Measurements from ENCODE around the gene LENG8.

LENG8 gene

DNA sequence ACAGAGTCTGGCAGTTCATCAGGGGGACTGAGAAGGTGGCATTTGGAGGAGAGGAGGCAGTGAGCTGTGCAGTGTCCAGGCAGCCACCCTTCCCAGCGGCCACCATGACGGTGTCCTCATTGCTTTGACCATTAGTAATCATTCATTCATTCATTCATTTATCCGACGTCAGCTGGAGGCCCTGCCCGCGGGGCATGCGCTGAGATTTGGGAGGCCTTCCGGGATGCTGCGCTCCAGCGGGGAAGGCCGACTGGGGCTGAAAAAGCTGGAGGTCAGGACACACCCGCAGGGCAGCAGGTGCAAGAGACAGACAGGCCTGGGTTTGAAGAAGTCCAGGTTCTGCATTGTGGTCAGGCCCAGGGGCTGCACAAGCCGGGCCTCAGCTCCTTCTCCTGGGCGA lies 24.8 kb upstream of the LENG8 start:
- no peak for DNase-seq

- DNase-seq = no peak
Observed at GRCh38 chr19:54424660-54425381, 24.2 kb upstream of the LENG8 start.

DNA sequence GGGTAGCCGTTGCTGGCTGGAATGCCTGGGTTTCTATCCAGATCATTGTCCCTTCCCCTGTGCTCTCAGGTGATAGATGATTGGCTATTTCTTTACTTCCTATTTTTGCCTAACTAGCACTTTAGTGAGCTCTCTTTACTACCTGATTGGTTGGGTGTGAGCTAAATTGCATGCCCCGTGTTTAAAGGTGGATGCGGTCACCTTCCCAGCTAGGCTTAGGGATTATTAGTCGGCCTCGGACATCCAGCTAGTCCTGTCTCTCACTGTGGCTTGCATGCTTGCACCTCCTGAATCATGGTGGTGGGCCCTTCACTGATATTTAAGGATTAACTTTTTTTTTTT lies 23.6 kb upstream of the LENG8 start:
- DNase-seq = no peak

- no peak for DNase-seq
Observed at GRCh38 chr19:54426291-54426931, 22.6 kb upstream of the LENG8 start.

GRCh38 chr19:54427586-54427985 lies 21.4 kb upstream of the LENG8 start:
- DNase-seq = no peak

- DNase-seq = no peak
Observed at GRCh38 chr19:54428323-54429175, 20.4 kb upstream of the LENG8 start.

DNA sequence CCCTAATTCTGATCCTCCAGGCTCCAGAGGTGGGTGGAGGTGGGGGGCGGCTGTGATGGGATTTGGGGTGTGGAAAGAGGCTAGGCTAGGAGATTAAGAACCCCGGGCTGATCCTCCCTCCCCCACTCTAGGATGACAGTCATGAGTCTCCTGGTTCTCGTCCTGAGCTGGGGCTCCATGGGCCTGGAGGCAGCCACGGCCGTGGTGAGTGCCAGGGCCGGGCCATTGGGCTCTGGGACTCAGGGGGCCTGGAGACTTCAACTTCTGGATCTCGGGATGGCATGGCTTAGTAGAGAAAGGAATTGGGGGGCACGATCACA lies 19.9 kb upstream of the LENG8 start:
- DNase-seq = no peak

DNA sequence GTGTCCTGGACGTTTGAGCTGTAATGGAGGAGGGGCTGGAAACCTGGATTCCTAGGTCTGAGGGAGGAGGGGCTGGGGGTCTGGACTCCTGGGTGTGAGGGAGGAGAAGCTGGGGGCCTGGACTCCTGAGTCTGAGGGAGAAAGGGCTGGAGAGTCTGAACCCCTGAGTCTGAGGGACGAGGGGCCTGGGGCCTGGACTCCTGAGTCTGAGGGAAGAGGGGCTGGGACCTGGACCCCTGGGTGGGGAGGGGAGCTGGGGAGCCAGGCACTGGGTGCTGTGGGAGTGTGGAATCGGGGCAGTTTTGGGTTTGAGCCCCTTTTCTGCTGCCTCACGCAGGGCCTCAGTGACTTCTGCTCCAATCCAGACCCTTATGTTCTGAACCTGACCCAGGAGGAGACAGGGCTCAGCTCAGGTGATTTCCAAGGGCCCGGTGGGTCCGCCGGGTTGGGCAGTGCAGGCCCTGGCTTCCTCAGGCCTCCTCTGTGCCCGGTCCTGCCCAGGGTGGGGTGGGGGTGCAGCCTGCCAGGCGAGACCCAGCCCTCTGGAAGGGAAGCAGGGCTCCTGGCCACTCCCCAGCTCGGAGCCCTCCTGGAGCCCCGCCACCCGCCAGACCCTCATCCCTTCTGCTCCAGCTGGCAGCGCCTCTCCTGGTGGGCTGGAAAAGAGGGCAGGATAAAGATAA lies 19.3 kb upstream of the LENG8 start:
- no peak for DNase-seq

DNA sequence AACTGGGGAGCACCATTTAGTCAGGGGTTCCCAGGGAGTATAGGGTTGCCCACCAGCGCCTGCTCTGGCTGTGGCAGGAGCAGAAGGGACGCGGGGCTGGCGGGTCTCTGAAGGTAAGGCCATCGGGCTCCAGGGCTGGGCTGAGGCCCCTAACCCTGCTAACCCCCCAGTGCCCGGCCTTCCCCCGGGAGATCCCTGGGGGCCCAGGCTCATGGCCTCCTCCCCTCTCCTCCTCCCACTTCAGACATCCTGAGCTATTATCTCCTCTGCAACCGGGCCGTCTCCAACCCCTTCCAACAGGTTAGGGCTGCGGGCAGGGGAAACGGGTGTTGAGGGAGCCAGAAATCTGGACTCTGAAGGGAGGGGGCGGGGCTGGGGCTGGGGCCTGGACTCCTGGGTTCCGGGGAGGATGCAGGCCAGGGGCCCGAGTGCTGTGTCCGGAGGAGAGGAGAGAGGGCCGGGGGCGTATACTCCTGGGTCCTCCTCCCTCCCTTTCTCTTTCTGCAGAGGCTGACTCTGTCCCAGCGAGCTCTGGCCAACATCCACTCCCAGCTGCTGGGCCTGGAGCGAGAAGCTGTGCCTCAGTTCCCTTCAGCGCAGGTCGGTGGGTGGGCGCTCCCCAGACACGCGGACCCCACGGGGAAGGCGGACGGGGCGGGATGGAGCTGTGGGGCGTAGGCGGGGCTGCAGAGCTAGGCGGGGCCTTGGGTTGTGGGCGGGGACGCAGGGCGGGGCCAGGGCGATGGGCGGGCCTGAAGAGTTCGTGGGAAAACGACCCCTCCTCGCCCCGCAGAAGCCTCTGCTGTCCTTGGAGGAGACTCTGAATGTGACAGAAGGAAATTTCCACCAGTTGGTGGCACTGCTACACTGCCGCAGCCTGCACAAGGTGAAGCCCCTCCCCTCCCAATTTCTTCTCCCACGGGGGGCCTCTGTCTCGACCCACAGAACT lies 18.4 kb upstream of the LENG8 start:
- peak; percentile 61 for DNase-seq

- DNase-seq = no peak
Observed at GRCh38 chr19:54431255-54431838, 17.7 kb upstream of the LENG8 start.

DNA sequence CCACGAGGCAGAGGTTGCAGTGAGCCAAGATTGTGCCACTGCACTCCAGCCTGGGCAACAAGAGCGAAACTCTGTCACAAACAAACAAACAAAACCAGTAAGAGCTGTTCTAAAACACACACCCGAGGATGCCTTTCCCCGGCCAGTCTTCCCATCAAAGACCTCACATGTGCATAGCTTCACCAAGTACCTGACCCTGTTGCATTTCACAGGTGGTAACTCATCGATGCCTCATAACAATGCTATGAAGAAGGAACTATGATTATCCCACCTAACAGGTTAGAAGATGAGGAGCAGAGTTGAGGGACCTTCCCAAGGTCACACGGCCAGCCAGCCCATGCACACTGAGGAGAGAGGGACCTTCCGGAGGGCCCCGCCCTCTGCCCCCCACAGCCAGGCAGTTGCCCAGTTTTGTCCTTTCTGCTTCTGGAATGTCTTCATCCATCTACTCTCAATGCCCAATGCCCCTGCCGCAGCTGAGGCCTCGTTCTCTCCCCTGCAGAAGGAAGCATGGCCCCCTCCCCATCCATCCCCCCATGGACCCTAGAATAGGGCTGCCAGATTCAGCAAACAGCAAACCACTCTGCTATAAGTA lies 16.8 kb upstream of the LENG8 start:
- no peak for DNase-seq

DNA sequence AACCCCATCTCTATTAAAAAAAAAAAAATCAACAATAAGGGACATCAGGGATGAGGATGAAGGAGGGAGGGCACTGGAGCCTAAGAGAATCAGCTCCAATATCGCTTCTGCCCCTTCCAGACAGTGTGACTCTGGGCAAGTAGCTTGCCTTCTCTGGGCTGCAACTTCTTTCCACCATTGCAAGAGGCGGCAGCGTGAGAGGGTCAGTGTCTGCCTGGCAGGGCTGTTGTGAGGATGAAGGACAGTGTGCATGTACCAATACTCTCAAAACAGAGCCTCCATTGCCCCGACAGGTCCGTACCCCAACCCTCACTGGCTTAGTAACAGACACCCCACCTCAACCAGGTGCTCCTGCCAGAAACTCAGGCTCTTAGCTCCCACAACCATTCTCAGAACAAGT lies 15.3 kb upstream of the LENG8 start:
- DNase-seq = no peak

DNA sequence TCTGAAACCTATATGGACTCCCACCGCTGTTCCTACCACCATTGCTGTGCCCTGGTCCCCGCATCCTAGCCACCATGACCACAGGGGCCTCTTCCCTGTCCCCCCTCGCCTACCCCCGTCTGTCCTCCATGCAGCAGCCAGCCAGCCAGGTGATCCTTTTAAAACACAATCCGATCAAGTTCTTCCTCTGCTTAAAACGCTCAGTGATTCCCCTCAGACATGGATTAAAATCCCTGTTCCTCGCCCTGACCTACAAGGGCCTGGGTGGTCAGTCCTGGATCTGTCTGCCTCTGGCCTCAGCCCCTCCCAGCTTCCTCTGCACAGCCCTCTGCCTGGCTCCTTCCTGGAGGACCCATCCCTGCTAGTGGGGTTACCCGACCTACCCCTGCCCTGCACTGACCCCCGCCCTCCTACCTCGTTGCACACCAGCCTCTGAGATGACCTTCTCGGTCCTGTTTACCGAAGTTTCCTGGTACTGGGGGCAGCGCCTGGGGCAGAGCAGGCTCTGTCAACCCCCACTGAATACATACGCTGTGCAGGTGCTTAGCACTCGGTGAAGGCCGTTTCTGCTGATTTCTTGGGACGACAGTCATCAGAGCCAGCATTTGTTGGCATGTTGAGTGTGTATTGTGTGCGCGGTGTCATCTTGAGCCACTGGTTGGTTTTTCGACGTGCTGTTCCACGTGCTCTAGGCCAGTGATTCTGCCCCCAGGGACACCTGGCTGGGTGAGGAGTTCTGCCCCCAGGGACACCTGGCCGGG lies 14.7 kb upstream of the LENG8 start:
- DNase-seq = no peak

- no peak for DNase-seq
Observed at GRCh38 chr19:54434873-54435214, 14.2 kb upstream of the LENG8 start.

DNA sequence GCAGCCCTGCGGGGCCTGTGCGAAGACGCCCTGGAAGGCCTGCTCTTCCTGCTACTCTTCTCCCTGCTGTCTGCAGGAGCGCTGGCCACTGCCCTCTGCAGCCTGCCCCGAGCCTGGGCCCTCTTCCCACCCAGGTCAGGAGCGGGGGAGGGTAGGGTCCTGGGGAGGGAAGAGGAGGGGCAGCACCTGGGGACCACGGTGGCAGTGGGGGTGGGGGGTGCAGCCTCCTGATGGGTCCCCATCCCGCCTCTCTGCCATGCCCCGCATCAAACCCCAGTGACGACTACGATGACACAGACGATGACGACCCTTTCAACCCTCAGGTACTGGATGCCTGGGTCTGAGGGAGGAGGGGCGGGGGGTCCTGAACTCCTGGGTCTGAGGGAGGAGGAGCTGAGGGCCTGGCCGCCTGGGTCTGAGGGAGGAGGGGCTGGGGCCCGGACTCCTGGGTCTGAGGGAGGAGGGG lies 13.4 kb upstream of the LENG8 start:
- no peak for DNase-seq

DNA sequence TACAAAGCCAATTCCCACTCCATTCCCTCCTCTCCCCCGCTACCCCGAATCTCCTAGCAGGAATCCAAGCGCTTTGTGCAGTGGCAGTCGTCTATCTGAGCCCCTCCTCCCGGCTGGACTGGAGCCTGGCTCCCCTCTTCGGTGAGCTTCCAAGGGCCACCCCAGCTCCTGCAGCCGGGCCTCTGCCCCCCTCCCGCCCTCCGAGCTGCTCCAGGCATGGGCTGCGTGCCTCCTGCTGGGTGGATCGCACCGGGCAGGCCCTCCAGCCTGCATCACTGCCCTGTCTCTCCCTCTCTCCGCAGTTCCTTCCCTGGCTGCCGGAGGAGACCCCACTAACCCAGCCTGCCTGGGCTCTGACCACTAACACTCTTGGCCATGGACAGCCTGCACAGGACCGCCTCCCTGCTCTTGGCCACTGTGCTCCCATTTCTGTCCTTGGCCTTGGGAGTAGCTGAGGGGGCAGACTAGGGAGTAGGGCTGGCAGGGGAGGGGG lies 12.9 kb upstream of the LENG8 start:
- no peak for DNase-seq

DNA sequence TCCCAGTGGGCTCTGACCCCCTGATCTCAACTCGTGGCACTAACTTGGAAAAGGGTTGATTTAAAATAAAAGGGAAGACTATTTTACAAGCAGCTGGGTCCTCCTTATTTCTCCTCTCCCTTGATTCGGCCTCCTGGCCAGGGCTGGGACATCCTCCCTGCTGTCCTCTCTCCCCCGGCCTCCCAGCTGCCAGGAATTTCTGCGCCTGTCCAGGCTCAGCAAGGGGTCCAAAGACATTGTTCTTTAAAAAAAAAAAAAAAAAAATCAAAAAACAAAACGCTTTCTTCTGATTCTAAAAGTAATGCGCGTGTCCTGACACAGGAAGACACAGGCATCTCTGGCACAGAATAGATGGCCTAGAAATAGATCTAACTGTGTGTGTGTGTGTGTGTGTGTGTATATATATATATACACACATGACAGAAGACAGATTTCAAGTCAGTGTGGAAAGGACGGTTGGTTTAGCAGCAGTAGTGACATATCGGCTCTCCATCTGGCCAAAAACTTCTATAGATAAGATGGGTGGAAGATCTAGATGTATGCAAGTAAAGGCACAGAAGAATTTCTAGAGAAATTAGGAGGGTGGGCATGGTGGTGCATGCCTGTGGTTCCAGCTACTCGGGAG lies 12.3 kb upstream of the LENG8 start:
- DNase-seq = no peak

DNA sequence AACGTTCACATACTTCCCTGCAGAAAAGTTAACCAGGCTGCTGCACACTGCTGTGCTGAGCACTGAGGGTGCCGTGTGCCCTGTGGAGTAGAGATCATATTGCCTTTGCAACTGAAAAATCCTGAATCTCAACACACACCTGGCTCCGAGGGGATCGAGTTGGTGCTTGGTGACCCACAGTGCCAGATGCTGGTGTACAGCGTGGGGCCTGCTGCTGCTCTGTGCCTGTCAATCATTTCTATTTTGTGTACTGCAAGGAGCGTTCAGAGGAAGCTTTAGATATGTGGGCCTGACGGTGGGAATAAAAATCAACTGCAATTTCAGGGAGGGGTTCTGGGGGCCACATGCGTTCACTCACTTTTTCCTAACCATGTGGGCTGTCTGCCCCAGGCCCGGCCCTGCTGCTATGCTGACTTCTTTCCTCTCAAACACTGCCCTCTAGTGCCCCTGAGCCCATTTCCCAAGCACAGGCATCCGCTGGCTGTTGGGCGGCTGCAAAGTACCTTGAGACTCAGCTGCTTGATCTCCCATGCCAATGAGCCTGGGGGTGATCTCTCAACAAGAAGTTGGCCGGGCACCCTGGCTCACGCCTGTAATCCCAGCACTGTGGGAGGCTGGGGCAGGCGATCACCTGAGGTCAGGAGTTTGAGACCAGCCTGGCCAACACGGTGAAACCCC lies 9.7 kb upstream of the LENG8 start:
- peak; percentile 77 for DNase-seq

DNA sequence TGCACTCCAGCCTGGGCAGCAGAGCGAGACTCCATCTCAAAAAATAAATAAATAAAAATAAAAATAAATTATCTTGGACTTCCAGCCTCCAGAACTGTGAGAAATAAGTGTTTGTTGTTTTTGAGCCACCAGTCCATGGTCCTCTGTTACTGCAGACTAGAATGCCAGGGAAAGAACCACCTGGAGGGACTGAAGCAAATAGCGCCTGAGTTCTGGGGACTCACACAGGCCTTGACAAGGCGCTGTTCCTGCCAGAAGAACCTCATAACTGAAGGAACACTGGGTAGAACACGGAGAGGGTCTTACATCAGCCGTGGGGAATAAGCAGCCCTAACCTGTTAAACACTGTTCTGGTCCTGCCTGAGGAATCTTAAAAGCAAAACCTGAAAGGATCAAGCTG lies 8.4 kb upstream of the LENG8 start:
- DNase-seq = no peak

DNA sequence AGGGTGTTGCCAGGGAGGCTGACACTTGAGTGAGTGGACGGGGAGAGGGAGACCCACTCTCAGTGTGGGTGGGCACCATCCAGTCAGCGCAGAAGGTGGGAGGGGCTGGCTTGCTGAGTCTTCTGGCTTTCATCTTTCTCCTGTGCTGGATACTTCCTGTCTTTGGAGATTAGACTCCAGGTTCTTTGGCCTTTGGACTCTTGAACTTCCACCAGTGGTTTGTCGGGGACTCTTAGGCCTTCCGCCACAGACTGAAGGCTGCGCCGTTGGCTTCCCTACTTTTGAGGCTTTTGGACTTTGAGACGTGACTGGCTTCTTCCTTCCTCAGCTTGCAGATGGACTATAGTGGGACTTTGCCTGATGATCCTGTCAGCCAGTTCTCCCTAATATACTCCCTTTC lies 4.3 kb upstream of the LENG8 start:
- DNase-seq = no peak

Data from hematopoietic multipotent progenitor cell treated with erythropoietin and hydrocortisone succinate and interleukin-3 and kit ligand, for 6 days (in vitro differentiated cells).